LNCaP clone FGC (cell line): Measurements from ENCODE around the gene KRT39.

Experiments
- DNase-seq: peaks from one replicate; pipeline ENCODE4 v3.0.0-alpha.2; 2011; ENCODE audit warnings: low read depth
- H3K4me3 ChIP-seq: 2 replicates; pipeline ENCODE4 v1.5.1; 2011; ENCODE audit warnings: mild to moderate bottlenecking, low read depth, low read length, control low read depth
- CTCF ChIP-seq: IDR thresholded peaks from 2 replicates; pipeline ENCODE4 v1.5.1; 2012; ENCODE audit warnings: mild to moderate bottlenecking; ENCODE audit not compliant: control insufficient read depth, insufficient read depth; ENCODE audit errors: extremely low read depth

The KRT39 gene

GRCh38 chr17:40981115-40981514, 14.4 kb upstream of the KRT39 start:
- no peak for DNase-seq
- H3K4me3 ChIP-seq, result no peak overlapping the region
- TF ChIP-seq CTCF, result no peak

GRCh38 chr17:40980596-40980995, 13.8 kb upstream of the KRT39 start:
- TF ChIP-seq CTCF, result no peak
- DNase-seq, result no peak
- H3K4me3 ChIP-seq, result no peak overlapping the region

GRCh38 chr17:40980117-40980516, 13.4 kb upstream of the KRT39 start:
- no peak overlapping the region for H3K4me3 ChIP-seq
- no peak for DNase-seq
- no peak for TF ChIP-seq CTCF

GRCh38 chr17:40978575-40979151, 11.9 kb upstream of the KRT39 start:
- no peak for DNase-seq
- no peak overlapping the region for H3K4me3 ChIP-seq
- no peak for TF ChIP-seq CTCF

- no peak overlapping the region for H3K4me3 ChIP-seq
- DNase-seq, result no peak
- no peak for TF ChIP-seq CTCF
Measured at GRCh38 chr17:40975516-40975915, 8.8 kb upstream of the KRT39 start.

- no peak for DNase-seq
- H3K4me3 ChIP-seq, result no peak overlapping the region
- no peak for TF ChIP-seq CTCF
Measured at GRCh38 chr17:40974366-40974765, 7.6 kb upstream of the KRT39 start.

- no peak for DNase-seq
- TF ChIP-seq CTCF, result no peak
- H3K4me3 ChIP-seq, result no peak overlapping the region
Measured at GRCh38 chr17:40967582-40967981, 834 bp upstream of the KRT39 start.
